SU-DHL-6 (cell line): ENCODE measurements around the gene ATP5PO.

ENCODE experiments used
- H2AFZ ChIP-seq: fragments of 200-600 bp; sonication (generic); 2 replicates; pipeline ENCODE4 v1.6.1; 2014; ENCODE audit warnings: low read depth, mild to moderate bottlenecking, moderate library complexity, mixed read lengths, antibody characterized with exemption, low read length; ENCODE audit not compliant: severe bottlenecking
- H3F3A ChIP-seq: fragments of 200-600 bp; shearing (Covaris generic); 2 replicates; pipeline ENCODE4 v1.6.0; 2016; ENCODE audit warnings: antibody characterized with exemption, mild to moderate bottlenecking; ENCODE audit not compliant: insufficient read depth
- H3K27ac ChIP-seq: fragments of 200-600 bp; sonication (generic); 2 replicates; pipeline ENCODE4 v1.5.1; 2016; ENCODE audit warnings: low read depth, mild to moderate bottlenecking, low read length, moderate library complexity, mixed read lengths
- H3K27me3 ChIP-seq: fragments of 200-600 bp; sonication (generic), shearing (Covaris generic); 2 replicates; pipeline ENCODE4 v1.6.0; 2014; ENCODE audit warnings: mild to moderate bottlenecking, low read length
- H3K36me3 ChIP-seq: fragments of 200-600 bp; sonication (generic); 2 replicates; pipeline ENCODE4 v1.6.1; 2014; ENCODE audit warnings: mild to moderate bottlenecking, low read length, mixed read lengths
- H3K4me2 ChIP-seq: fragments of 300-600, 200-600 bp; shearing (Covaris generic), sonication (generic); 2 replicates; pipeline ENCODE4 v1.6.0; 2014; ENCODE audit warnings: low read length, low read depth, mild to moderate bottlenecking; ENCODE audit not compliant: poor library complexity, severe bottlenecking
- H3K4me3 ChIP-seq: fragments of 200-600 bp; sonication (generic); 2 replicates; pipeline ENCODE4 v1.5.1; 2014; ENCODE audit warnings: antibody characterized with exemption, low read length, mild to moderate bottlenecking, mixed read lengths; ENCODE audit not compliant: insufficient read depth, poor library complexity, severe bottlenecking
- H3K79me2 ChIP-seq: fragments of 200-600 bp; sonication (generic); 2 replicates; pipeline ENCODE4 v1.6.1; 2014; ENCODE audit warnings: mild to moderate bottlenecking, low read length, moderate library complexity; ENCODE audit not compliant: insufficient read depth
- H3K9ac ChIP-seq: fragments of 200-600 bp; sonication (generic); 2 replicates; pipeline ENCODE4 v1.7.0; 2014; ENCODE audit warnings: mild to moderate bottlenecking, low read length
- H3K9me2 ChIP-seq: fragments of 200-600 bp; sonication (generic); replicated peaks from 2 replicates; pipeline ENCODE4 v1.6.1; 2014; ENCODE audit warnings: low read length; ENCODE audit not compliant: insufficient read depth
- H3K9me3 ChIP-seq: fragments of 200-600 bp; sonication (generic); 2 replicates; pipeline ENCODE4 v1.6.1; 2014; ENCODE audit warnings: low read length, mixed read lengths; ENCODE audit not compliant: insufficient read depth
- H4K20me1 ChIP-seq: fragments of 200-600 bp; sonication (generic); 2 replicates; pipeline ENCODE4 v1.6.1; 2014; ENCODE audit warnings: low read depth, mild to moderate bottlenecking, antibody characterized with exemption, low read length, moderate library complexity, mixed read lengths
- CTCF ChIP-seq: fragments of 200-600 bp; sonication (generic); IDR thresholded peaks from one replicate; pipeline ENCODE4 v1.5.1; 2017; ENCODE audit warnings: antibody characterized with exemption, mild to moderate bottlenecking, low read length, moderate library complexity; ENCODE audit not compliant: insufficient read depth, poor library complexity, severe bottlenecking
- EZH2phosphoT487 ChIP-seq: fragments of 200-600 bp; sonication (generic), shearing (Covaris generic); conservative IDR thresholded peaks from 2 replicates; pipeline ENCODE4 v1.6.1; 2018; ENCODE audit warnings: mild to moderate bottlenecking, antibody characterized with exemption, low read length, moderate library complexity, mixed read lengths

ATP5PO gene

GRCh38 chr21:33860332-33860879 is 55.2 kb downstream of the ATP5PO start:
- H3K27me3 ChIP-seq = no peaks in the 10 kb centered on the region
- no peaks in the 10 kb centered on the region for H3F3A ChIP-seq
- H3K9me2 ChIP-seq = no peaks in the 10 kb centered on the region
- no peaks in the 10 kb centered on the region for H3K9me3 ChIP-seq
- H3K36me3 ChIP-seq = no peaks in the 10 kb centered on the region
- H3K4me3 ChIP-seq = no peak overlapping the region
- no peaks in the 10 kb centered on the region for H4K20me1 ChIP-seq
- H3K4me2 ChIP-seq = no peak overlapping the region
- TF ChIP-seq EZH2phosphoT487 (no peak), CTCF (no peak)
- no peak overlapping the region for H3K27ac ChIP-seq
- H2AFZ ChIP-seq = no peak overlapping the region
- no peak overlapping the region for H3K9ac ChIP-seq
- no peaks in the 10 kb centered on the region for H3K79me2 ChIP-seq

DNA sequence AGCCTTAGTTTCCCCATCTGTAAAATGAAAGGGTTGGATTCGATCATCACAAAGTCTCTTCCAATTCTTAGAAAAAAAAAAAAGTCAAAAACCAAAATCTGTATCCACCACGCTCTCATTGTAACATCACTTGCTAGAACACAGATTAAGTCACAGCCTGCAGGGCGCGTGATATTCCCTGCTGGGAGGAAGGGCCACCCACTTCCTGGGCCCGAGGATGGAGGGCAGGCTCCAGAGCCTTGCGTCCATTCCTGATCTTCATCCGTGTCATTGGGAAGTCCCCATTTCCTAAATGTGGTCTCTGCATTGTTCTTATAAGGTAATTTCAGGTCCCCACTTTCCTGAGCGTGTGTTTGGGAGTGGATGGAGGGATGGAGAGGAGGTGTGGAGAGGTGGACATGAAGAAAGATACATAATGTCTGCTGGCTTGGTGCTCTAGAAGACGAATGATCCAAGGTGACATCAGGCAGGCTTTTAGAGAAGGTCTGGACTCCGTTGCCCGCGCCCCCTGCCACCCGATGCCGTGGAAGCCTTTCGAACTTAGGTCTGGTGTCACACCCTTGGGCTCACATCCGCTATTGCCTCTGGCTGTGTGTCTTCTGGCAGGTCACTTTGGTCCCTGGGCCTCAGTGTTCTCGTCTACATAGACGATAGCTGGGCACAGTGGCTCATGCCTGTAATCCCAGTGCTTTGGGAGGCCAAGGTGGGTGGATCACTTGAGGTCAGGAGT is 56.1 kb downstream of the ATP5PO start:
- no peak overlapping the region for H3K4me2 ChIP-seq
- H3K4me3 ChIP-seq = no peak overlapping the region
- H3F3A ChIP-seq = no peaks in the 10 kb centered on the region
- H3K79me2 ChIP-seq = no peaks in the 10 kb centered on the region
- no peak overlapping the region for H3K27ac ChIP-seq
- TF ChIP-seq EZH2phosphoT487 (no peak), CTCF (no peak)
- H3K9me3 ChIP-seq = no peaks in the 10 kb centered on the region
- no peak overlapping the region for H3K9ac ChIP-seq
- H2AFZ ChIP-seq = no peak overlapping the region
- H3K36me3 ChIP-seq = no peaks in the 10 kb centered on the region
- no peaks in the 10 kb centered on the region for H3K9me2 ChIP-seq
- H3K27me3 ChIP-seq = no peaks in the 10 kb centered on the region
- no peaks in the 10 kb centered on the region for H4K20me1 ChIP-seq

DNA sequence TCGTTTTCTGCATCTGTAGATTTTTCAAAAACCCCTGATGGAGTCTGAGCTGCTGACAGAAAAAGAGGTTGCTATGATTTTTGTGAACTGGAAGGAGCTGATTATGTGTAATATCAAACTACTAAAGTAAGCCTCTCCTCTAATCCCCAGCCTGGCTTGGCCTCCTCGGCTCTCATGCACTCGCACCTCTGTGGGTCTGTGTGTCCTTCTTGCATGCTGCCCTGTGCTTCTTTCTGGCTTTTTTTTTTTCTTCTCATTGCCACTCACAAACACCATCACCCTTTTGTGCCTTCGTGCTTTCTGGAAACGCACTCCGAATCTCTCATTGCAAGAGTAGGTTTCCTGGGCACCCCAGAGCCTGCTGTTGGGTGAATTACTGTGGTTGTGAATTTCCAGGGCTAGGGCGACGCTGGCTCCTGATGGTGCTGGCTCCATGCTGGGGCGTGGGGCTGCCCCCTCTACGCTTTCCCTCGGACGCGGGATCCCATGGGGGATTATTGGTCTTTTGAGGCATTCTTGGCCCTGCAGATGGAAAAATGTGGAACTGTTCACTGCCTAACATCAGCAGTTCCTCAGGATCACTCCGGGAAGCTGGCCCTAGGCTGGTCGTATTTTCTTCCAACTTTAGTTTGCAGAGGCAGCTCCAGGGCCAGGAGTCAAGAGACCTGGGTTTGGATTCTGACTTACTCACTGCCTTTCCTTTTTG is 56.8 kb downstream of the ATP5PO start:
- H3K36me3 ChIP-seq = no peaks in the 10 kb centered on the region
- H3K4me2 ChIP-seq = no peak overlapping the region
- H3K27ac ChIP-seq = no peak overlapping the region
- H4K20me1 ChIP-seq = no peaks in the 10 kb centered on the region
- H3F3A ChIP-seq = no peaks in the 10 kb centered on the region
- H3K27me3 ChIP-seq = no peaks in the 10 kb centered on the region
- no peak for TF ChIP-seq EZH2phosphoT487
- TF ChIP-seq CTCF = no peak
- H3K9me3 ChIP-seq = no peaks in the 10 kb centered on the region
- H3K79me2 ChIP-seq = no peaks in the 10 kb centered on the region
- no peaks in the 10 kb centered on the region for H3K9me2 ChIP-seq
- no peak overlapping the region for H3K9ac ChIP-seq
- H3K4me3 ChIP-seq = no peak overlapping the region
- H2AFZ ChIP-seq = no peak overlapping the region
